NOMO-1 (cell line): ENCODE data around the gene ZFHX3.

Experiments
- DNase-seq, 2 experiments: peaks; one replicate each; lab custom pipeline; 2025; ENCODE audit not compliant: unreplicated experiment in 2 of 2; lab: John Stamatoyannopoulos, UW

The ZFHX3 gene

DNA sequence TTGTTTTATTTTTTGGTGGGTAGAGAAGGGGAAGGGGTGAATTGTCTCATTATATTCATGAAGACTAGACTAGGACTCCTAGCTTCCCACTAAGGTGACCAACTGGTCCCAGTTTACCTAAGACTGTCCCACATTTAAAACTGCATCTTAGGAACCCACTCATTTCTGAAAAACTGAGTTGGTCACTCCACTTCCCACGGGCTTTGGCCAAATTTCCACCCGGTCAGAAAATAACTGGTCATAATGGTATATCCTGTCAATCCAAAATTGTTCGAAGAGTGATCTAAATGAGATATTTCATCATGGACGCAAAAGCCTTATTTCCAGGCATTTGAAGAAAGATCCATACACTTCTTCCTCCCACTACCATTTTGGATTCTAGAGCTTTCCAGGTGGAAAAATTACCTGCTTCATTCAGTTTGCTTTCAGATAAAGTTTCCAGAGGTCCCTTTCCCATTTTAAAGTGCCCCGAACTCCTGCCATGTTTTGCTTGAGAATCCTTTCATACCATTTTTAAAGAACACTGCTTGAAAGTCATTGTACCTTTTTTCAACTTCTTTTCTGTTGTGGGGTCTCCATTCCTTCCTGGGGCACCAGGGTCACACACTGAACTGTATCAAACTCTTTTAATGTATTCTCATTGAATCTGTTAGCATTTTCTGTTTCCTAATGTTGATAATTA, 21.8 kb upstream of the ZFHX3 start:
- DNase-seq = no peak

- DNase-seq = peak; percentile 45 to 71
Measured at GRCh38 chr16:73068541-73069401, 20.8 kb upstream of the ZFHX3 start.

- no peak for DNase-seq
Measured at GRCh38 chr16:73067671-73068540, 20.0 kb upstream of the ZFHX3 start.

- DNase-seq = no peak
Measured at GRCh38 chr16:73066927-73067670, 19.2 kb upstream of the ZFHX3 start.

GRCh38 chr16:73066331-73066926, 18.5 kb upstream of the ZFHX3 start:
- no peak for DNase-seq

- DNase-seq = no peak
Measured at GRCh38 chr16:73065632-73066330, 17.9 kb upstream of the ZFHX3 start.

DNA sequence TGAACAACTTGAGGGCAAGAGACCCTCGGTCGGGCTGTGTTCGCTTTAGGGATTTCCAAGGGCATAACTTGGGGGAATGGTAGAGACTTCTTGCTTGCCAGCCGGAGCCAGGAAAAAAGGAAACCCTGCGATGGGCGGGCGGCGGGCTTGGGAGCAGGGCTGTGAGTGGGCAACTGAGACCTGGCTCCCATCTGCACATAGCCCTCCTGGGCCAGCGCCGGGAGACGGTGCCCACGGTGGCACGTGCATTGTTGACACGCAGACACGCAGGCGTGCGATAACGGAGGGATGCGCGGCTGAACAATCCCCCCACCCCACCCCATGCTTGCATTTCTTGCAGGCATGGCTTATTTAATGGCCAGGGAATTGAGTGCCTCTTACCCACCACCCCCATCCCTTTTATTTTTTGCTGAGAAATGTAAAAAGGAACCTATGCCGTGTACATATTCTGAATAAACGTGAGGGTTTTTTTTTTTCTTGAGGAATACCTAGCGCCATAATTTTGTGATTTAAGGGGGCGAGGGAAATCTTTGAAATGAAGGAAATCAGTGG, 17.1 kb upstream of the ZFHX3 start:
- DNase-seq = no peak

GRCh38 chr16:73064212-73064993, 16.5 kb upstream of the ZFHX3 start:
- no peak for DNase-seq

- DNase-seq = no peak
Measured at GRCh38 chr16:73063854-73064211, 15.9 kb upstream of the ZFHX3 start.

DNA sequence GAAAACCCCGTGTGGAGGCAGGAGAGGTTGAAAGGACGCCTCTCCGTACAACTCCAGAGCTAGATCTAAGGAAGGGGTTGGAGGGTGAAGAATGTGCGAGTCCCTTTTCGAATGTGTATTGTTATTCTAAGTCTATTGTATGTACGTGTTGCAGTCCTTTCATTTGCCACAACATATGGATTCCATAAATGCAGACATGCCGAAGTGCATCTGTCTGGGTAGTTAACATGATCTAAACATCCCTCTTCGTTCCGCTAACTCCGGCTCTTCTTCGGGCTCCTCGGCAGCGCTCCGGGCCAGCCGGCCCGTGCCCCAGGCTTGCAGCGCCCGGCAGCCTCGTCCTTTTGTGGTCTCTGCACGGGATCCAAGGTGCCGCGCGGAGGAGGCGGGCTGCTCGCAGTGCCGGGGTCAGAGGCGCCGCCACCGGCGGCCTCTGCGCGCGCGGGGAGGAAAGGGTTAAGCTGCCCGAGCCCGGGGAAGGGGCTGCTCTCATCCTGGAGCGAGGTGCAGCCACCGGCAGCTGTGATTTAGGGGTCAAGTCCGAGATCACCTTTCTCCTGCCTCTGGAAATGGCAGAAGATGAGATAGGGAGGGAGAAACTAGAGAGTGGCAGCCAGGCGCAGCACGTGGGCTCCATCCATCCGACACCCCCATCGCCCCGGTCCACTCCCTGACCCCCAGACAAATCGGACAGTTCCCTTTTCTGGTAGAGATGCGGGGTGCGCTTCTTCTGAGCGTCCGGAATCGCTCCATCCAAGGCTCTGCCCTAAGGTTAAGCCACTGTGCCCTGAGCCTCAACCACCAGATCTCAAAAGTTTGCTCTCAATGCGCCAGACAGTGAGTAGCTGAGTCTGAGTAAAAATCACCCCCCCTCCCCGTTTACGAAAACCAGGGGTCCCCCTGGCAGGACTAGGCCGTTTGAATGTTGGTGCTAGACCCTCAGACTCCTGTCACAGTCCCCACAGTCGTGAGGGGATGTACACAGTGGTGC, 15.1 kb upstream of the ZFHX3 start:
- DNase-seq = no peak

GRCh38 chr16:73062001-73062616, 14.2 kb upstream of the ZFHX3 start:
- no peak for DNase-seq

DNA sequence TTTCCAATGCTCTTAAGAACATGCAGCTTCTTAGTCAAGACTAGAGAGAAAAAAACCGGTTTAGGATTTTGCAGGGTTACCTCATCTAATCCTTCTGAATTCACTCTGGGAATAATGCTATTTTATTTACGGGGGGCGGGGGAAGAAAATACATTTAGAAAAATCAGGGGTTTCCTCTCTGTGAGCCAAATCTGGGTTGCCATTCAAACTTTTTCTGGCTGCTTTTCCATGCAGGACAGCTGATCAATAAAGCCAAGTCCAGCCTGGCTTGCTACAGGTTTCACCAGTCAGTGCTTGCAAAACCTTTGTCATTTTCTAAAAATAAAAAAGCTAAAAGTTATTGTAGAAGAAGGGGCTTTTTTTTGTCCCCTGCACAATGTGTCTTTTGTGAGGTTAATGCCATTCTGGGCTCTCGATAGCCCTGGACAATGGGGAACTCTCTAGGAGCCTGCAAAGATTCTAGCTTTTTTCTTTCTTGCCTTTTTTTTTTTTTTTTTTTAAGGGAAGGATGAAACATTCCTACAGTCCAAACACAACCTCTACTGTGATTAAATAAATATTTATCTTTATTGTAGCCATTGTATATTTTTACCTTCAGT, 13.1 kb upstream of the ZFHX3 start:
- no peak for DNase-seq

DNA sequence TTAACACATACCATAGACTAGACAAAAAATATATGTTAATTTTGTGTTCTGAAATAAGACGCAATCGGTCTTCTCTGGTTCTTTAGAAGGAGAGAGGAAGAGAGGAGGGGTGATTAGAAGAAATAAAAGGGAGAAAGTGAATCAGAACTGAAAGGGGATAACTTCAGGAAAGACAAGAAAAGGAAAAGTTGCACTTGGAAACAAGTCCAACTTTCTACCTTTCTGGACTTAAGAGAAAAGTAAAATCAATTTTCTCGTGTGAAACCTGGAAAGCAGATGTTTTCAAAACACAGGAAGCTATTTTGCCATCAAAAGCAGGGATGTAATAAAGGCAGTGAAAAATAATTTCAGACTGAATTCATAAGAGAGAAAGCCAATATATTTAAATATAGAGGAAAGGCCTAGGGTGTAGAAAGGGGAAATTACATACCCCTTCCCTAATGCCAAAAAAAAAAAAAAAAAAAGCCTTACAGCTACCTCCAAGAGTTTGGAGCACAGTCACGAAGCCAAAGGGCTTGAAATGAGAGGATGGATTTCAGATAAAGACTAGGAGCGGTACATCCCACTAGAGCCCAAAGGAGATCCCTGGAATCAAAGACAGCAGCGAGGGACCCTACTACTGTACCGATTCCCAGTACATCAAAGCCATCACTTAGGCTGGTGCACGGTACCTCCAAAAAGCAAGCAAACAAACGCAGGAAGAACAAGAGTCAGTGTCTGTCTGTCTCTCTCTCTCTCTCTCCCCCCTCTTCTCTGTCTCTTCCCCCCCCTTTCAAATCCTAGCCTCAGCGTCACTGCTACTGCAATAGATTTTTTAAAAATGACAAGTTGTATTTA, 12.1 kb upstream of the ZFHX3 start:
- DNase-seq = no peak

- no peak for DNase-seq
Measured at GRCh38 chr16:73058616-73059409, 10.9 kb upstream of the ZFHX3 start.

GRCh38 chr16:73058221-73058615, 10.3 kb upstream of the ZFHX3 start:
- peak; percentile 14 to 17 for DNase-seq
